K562 (cell line): ENCODE results near the gene CDCP1. TPM values are rescaled to one million over a fixed set of nuclear protein-coding genes. Genes with fewer than 3 reads are reported as not detected.

ENCODE experiments used
- FOXJ3 ChIP-seq: sonication (generic); formaldehyde crosslinking; IDR thresholded peaks from 2 replicates; pipeline ENCODE4 v1.4.0; 2020; ENCODE audit warnings: mild to moderate bottlenecking, missing genetic modification reagents
- KLF10 ChIP-seq: fragments of 250-450 bp; sonication (Bioruptor Pico); IDR thresholded peaks from 2 replicates; pipeline ENCODE4 v1.6.1; 2021; ENCODE audit warnings: matching md5 sums
- LARP7 ChIP-seq: fragments of 450-650 bp; IDR thresholded peaks from 2 replicates; pipeline ENCODE4 v1.6.1; 2016
- NR2C2 ChIP-seq, 2 experiments: fragments of 200-800 bp in 1 of 2; sonication (Bioruptor generic) in 1 of 2; sonication (generic) in 1 of 2; formaldehyde crosslinking in 1 of 2; IDR thresholded peaks; 2 replicates each; pipeline versions ENCODE4 v1.6.1 to v1.8.0; 2016 to 2022; ENCODE audit warnings: mild to moderate bottlenecking in 1 of 2, missing compliant biosample characterization in 1 of 2, missing genetic modification characterization in 1 of 2, missing genetic modification reagents in 1 of 2
- RNF2 ChIP-seq: sonication (generic); IDR thresholded peaks from 2 replicates; pipeline ENCODE4 v1.6.1; 2016
- SIX5 ChIP-seq, 2 experiments: IDR thresholded peaks; 2 replicates each; pipeline ENCODE4 v1.6.1; 2011; ENCODE audit warnings: low read length in 2 of 2, borderline replicate concordance in 1 of 2, low read depth in 1 of 2, mild to moderate bottlenecking in 1 of 2, moderate library complexity in 1 of 2; ENCODE audit not compliant: insufficient read depth in 1 of 2
- SMAD4 ChIP-seq: fragments of 250-450 bp; sonication (Bioruptor Pico); conservative IDR thresholded peaks from 2 replicates; pipeline ENCODE4 v1.8.0; 2021; ENCODE audit warnings: inconsistent platforms, mild to moderate bottlenecking, moderate library complexity
- SMARCB1 ChIP-seq: IDR thresholded peaks from 2 replicates; pipeline ENCODE4 v1.6.1; 2011; ENCODE audit warnings: improper control_type of control experiment, low read depth; ENCODE audit not compliant: insufficient read length
- TBP ChIP-seq: optimal IDR thresholded peaks from 2 replicates; pipeline ENCODE3; 2011; ENCODE audit warnings: low read depth, low read length, improper control_type of control experiment
- TEAD2 ChIP-seq: fragments of 450-650 bp; IDR thresholded peaks from 2 replicates; pipeline ENCODE4 v1.6.1; 2016; ENCODE audit warnings: missing genetic modification characterization, control low read depth, missing compliant biosample characterization
- ZNF184 ChIP-seq: sonication (generic); formaldehyde crosslinking; IDR thresholded peaks from 2 replicates; pipeline ENCODE4 v1.5.0; 2020; ENCODE audit warnings: missing genetic modification reagents
- polyA plus RNA-seq, 8 experiments: library from polyadenylated mRNA; depleted of rRNA in 4 of 8; stranded (reverse) in 5 of 8; unstranded in 3 of 8; fragments of >200 nt; fragmentation: Nextera tagmentation in 2 of 8; fragmentation: Illumina TruSeq in 1 of 8; extraction: Ambion mirVana in 2 of 8; extraction: Trizol in 1 of 8; gene quantifications; 2 replicates each; pipeline versions ENCODE4 v1.2.1 to v1.2.3, GENCODE V29; 2011 to 2014; ENCODE audit warnings: inconsistent platforms in 1 of 8, missing spikeins in 1 of 8
- total RNA-seq, 7 experiments: library from RNA; depleted of rRNA in 6 of 7; stranded (reverse); fragments of >200 nt in 6 of 7; fragmentation: Illumina TruSeq in 2 of 7; extraction: Trizol in 2 of 7; gene quantifications; 2 replicates each; pipeline versions ENCODE4 v1.2.1 to v1.2.3, GENCODE V29; 2011 to 2021; ENCODE audit warnings: low replicate concordance in 1 of 7
- TF ChIP-seq, protein P1 (sequence below), 3 experiments: fragments of 200-800 bp in 1 of 3; fragments of 250-450 bp in 1 of 3; fragments of 450-650 bp in 1 of 3; sonication (Bioruptor Pico) in 1 of 3; sonication (Bioruptor generic) in 1 of 3; formaldehyde crosslinking in 1 of 3; IDR thresholded peaks; 2 replicates each; pipeline versions ENCODE4 v1.6.1 to v1.8.0; 2016 to 2022; ENCODE audit warnings: mild to moderate bottlenecking in 2 of 3, missing genetic modification characterization in 2 of 3, missing compliant biosample characterization in 1 of 3, moderate library complexity in 1 of 3
- TF ChIP-seq, protein P2 (sequence below): fragments of 450-650 bp; IDR thresholded peaks from 2 replicates; pipeline ENCODE4 v1.6.1; 2017; ENCODE audit warnings: antibody characterized with exemption, mild to moderate bottlenecking
- TF ChIP-seq, protein P3 (sequence below): sonication (generic); IDR thresholded peaks from 2 replicates; pipeline ENCODE4 v1.6.1; 2016
- TF ChIP-seq, protein P4 (sequence below), 2 experiments: fragments of 200-800 bp in 1 of 2; sonication (Bioruptor generic) in 1 of 2; sonication (generic) in 1 of 2; formaldehyde crosslinking in 1 of 2; IDR thresholded peaks in 1 of 2; conservative IDR thresholded peaks in 1 of 2; 2 replicates each; pipeline versions ENCODE4 v1.5.0 to v1.6.1; 2016 to 2020; ENCODE audit warnings: missing compliant biosample characterization in 1 of 2, missing genetic modification characterization in 1 of 2, missing genetic modification reagents in 1 of 2
- TF ChIP-seq, protein P5 (sequence below): sonication (generic); formaldehyde crosslinking; IDR thresholded peaks from 2 replicates; pipeline ENCODE4 v1.8.0; 2022; ENCODE audit warnings: mild to moderate bottlenecking, missing genetic modification reagents

The CDCP1 gene
- total and polyA plus RNA-seq, 9 of the 15 experiments (the other 6 are each of a cell fraction or from before 2014, with no cell fraction given): 3.9 to 16.4 (median 5.2) TPM

DNA sequence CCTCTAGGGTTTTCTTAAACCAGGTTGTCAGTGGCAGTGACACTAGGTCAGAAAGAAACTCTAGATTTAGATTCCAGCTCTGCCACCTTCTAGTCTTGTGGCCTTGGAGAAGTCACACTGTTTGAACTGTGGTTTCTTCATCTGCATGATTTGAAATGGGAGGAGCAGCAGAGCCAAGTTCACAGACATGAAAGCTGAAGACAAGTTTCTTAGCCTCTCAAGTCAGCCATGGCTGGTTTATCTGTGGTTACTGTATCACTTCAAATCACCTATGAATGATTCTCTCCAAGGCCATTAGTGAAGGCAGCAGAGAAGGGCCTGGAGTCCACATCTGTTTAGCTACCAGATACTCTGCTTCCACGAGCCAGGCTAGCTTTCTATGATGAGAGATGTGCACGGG, 104.5 kb downstream of the CDCP1 start (continued):
- TF ChIP-seq NR2C2 (CRISPR knock-in tag; IDR thresholded peaks at IDR 0.05) (no peak), NR2C2 (tag; IDR thresholded peaks at IDR 0.05) (0 out of 2 replicates have a peak, but pooled peaks have one; percentile 22), RNF2 (no peak), KLF10 (CRISPR knock-in tag) (no peak), TBP (peak; percentile 28), LARP7 (no peak), SMAD4 (CRISPR knock-in tag) (0 out of 2 replicates have a peak, but pooled peaks have one; percentile 18), SMARCB1 (no peak), TEAD2 (tag) (no peak), ZNF184 (CRISPR knock-in tag) (no peak), FOXJ3 (no peak), SIX5 (IDR thresholded peaks at IDR 0.05; ENCODE audit: borderline replicate concordance in 1 of 2, insufficient read depth in 1 of 2, low read depth in 1 of 2, low read length in 2 of 2) (no peak)
- TF ChIP-seq, protein P1, sequence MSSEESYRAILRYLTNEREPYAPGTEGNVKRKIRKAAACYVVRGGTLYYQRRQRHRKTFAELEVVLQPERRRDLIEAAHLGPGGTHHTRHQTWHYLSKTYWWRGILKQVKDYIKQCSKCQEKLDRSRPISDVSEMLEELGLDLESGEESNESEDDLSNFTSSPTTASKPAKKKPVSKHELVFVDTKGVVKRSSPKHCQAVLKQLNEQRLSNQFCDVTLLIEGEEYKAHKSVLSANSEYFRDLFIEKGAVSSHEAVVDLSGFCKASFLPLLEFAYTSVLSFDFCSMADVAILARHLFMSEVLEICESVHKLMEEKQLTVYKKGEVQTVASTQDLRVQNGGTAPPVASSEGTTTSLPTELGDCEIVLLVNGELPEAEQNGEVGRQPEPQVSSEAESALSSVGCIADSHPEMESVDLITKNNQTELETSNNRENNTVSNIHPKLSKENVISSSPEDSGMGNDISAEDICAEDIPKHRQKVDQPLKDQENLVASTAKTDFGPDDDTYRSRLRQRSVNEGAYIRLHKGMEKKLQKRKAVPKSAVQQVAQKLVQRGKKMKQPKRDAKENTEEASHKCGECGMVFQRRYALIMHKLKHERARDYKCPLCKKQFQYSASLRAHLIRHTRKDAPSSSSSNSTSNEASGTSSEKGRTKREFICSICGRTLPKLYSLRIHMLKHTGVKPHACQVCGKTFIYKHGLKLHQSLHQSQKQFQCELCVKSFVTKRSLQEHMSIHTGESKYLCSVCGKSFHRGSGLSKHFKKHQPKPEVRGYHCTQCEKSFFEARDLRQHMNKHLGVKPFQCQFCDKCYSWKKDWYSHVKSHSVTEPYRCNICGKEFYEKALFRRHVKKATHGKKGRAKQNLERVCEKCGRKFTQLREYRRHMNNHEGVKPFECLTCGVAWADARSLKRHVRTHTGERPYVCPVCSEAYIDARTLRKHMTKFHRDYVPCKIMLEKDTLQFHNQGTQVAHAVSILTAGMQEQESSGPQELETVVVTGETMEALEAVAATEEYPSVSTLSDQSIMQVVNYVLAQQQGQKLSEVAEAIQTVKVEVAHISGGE (CRISPR knock-in tag; IDR thresholded peaks at IDR 0.05): no peak
- TF ChIP-seq, protein P2, sequence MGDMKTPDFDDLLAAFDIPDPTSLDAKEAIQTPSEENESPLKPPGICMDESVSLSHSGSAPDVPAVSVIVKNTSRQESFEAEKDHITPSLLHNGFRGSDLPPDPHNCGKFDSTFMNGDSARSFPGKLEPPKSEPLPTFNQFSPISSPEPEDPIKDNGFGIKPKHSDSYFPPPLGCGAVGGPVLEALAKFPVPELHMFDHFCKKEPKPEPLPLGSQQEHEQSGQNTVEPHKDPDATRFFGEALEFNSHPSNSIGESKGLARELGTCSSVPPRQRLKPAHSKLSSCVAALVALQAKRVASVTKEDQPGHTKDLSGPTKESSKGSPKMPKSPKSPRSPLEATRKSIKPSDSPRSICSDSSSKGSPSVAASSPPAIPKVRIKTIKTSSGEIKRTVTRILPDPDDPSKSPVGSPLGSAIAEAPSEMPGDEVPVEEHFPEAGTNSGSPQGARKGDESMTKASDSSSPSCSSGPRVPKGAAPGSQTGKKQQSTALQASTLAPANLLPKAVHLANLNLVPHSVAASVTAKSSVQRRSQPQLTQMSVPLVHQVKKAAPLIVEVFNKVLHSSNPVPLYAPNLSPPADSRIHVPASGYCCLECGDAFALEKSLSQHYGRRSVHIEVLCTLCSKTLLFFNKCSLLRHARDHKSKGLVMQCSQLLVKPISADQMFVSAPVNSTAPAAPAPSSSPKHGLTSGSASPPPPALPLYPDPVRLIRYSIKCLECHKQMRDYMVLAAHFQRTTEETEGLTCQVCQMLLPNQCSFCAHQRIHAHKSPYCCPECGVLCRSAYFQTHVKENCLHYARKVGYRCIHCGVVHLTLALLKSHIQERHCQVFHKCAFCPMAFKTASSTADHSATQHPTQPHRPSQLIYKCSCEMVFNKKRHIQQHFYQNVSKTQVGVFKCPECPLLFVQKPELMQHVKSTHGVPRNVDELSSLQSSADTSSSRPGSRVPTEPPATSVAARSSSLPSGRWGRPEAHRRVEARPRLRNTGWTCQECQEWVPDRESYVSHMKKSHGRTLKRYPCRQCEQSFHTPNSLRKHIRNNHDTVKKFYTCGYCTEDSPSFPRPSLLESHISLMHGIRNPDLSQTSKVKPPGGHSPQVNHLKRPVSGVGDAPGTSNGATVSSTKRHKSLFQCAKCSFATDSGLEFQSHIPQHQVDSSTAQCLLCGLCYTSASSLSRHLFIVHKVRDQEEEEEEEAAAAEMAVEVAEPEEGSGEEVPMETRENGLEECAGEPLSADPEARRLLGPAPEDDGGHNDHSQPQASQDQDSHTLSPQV: peak; percentile 31; the same call in 1 of the 2 replicates
- TF ChIP-seq, protein P3, sequence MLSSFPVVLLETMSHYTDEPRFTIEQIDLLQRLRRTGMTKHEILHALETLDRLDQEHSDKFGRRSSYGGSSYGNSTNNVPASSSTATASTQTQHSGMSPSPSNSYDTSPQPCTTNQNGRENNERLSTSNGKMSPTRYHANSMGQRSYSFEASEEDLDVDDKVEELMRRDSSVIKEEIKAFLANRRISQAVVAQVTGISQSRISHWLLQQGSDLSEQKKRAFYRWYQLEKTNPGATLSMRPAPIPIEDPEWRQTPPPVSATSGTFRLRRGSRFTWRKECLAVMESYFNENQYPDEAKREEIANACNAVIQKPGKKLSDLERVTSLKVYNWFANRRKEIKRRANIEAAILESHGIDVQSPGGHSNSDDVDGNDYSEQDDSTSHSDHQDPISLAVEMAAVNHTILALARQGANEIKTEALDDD: peak; percentile 84
- TF ChIP-seq, protein P4, sequence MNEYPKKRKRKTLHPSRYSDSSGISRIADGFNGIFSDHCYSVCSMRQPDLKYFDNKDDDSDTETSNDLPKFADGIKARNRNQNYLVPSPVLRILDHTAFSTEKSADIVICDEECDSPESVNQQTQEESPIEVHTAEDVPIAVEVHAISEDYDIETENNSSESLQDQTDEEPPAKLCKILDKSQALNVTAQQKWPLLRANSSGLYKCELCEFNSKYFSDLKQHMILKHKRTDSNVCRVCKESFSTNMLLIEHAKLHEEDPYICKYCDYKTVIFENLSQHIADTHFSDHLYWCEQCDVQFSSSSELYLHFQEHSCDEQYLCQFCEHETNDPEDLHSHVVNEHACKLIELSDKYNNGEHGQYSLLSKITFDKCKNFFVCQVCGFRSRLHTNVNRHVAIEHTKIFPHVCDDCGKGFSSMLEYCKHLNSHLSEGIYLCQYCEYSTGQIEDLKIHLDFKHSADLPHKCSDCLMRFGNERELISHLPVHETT (CRISPR knock-in tag; conservative IDR thresholded peaks at IDR 0.05 in 1 of 2, IDR thresholded peaks at IDR 0.05 in 1 of 2): peak in 1 of 2 experiments; percentile 61; a peak in 1 of 4 replicates
- TF ChIP-seq, protein P5, sequence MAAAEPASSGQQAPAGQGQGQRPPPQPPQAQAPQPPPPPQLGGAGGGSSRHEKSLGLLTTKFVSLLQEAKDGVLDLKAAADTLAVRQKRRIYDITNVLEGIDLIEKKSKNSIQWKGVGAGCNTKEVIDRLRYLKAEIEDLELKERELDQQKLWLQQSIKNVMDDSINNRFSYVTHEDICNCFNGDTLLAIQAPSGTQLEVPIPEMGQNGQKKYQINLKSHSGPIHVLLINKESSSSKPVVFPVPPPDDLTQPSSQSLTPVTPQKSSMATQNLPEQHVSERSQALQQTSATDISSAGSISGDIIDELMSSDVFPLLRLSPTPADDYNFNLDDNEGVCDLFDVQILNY (CRISPR knock-in tag): no peak
